H54 (cell line): ENCODE results near the gene NF2.
"Not testable (repeated sequence)": the region's sequence is repeated elsewhere in the genome, so short reads cannot be mapped to it uniquely, and the experiment has no call there.

Experiments
- DNase-seq: peaks from one replicate; pipeline ENCODE4 v3.0.0; 2011; ENCODE audit warnings: low spot score, mixed read lengths; ENCODE audit not compliant: insufficient read length
- FAIRE-seq: peaks from 3 replicates; lab custom pipeline; 2011; peaks lifted over from hg19 to GRCh38; lab: Jason Lieb, UNC
- POLR2A ChIP-seq: IDR thresholded peaks from 2 replicates; pipeline ENCODE4 v1.6.1; 2011; ENCODE audit warnings: low read depth, mild to moderate bottlenecking, low read length

The NF2 gene

GRCh38 chr22:29580200-29580810 lies 23.1 kb upstream of the NF2 start:
- no peak for TF ChIP-seq POLR2A
- DNase-seq (no peak), FAIRE-seq (no peak)

- DNase-seq = no peak
- FAIRE-seq = no peak
- TF ChIP-seq POLR2A = no peak
These were observed 21.6 kb upstream of the NF2 start for GRCh38 chr22:29581799-29582198.

GRCh38 chr22:29584975-29585374 lies 18.5 kb upstream of the NF2 start:
- DNase-seq = no peak
- no peak for FAIRE-seq
- no peak for TF ChIP-seq POLR2A

GRCh38 chr22:29586193-29586705 lies 17.2 kb upstream of the NF2 start:
- FAIRE-seq = not testable (repeated sequence)

GRCh38 chr22:29587938-29588699 lies 15.3 kb upstream of the NF2 start:
- peak; percentile 47 for DNase-seq
- no peak for FAIRE-seq
- TF ChIP-seq POLR2A = no peak

More at GRCh38 chr22:29586193-29586705, 17.2 kb upstream of the NF2 start:
- DNase-seq = not testable (repeated sequence)

GRCh38 chr22:29593923-29594322 lies 9.5 kb upstream of the NF2 start:
- DNase-seq = no peak
- no peak for FAIRE-seq
- no peak for TF ChIP-seq POLR2A

GRCh38 chr22:29594447-29594846 lies 9.0 kb upstream of the NF2 start:
- FAIRE-seq, DNase-seq: not testable (repeated sequence)

- FAIRE-seq (no peak), DNase-seq (no peak)
- no peak for TF ChIP-seq POLR2A
These were observed 7.0 kb upstream of the NF2 start for GRCh38 chr22:29596408-29596807.

GRCh38 chr22:29597871-29598683 lies 5.4 kb upstream of the NF2 start:
- FAIRE-seq = not testable (repeated sequence)

GRCh38 chr22:29598684-29599020 lies 4.8 kb upstream of the NF2 start:
- TF ChIP-seq POLR2A = no peak
- FAIRE-seq (no peak), DNase-seq (no peak)

More at GRCh38 chr22:29597871-29598683, 5.4 kb upstream of the NF2 start:
- not testable (repeated sequence) for DNase-seq

GRCh38 chr22:29604076-29604360 lies 585 bp downstream of the NF2 start:
- no peak for TF ChIP-seq POLR2A
- FAIRE-seq = no peak
- DNase-seq = no peak

GRCh38 chr22:29605527-29605850 lies 2.1 kb downstream of the NF2 start:
- DNase-seq (no peak), FAIRE-seq (no peak)
- no peak for TF ChIP-seq POLR2A

GRCh38 chr22:29606320-29606719 lies 2.9 kb downstream of the NF2 start:
- FAIRE-seq = no peak

GRCh38 chr22:29607426-29607825 lies 4.0 kb downstream of the NF2 start:
- TF ChIP-seq POLR2A = no peak
- DNase-seq (no peak), FAIRE-seq (no peak)

More at GRCh38 chr22:29606320-29606719, 2.9 kb downstream of the NF2 start:
- no peak for TF ChIP-seq POLR2A
- no peak for DNase-seq
